ENCODE data around the gene PDXK.

The PDXK gene

DNA sequence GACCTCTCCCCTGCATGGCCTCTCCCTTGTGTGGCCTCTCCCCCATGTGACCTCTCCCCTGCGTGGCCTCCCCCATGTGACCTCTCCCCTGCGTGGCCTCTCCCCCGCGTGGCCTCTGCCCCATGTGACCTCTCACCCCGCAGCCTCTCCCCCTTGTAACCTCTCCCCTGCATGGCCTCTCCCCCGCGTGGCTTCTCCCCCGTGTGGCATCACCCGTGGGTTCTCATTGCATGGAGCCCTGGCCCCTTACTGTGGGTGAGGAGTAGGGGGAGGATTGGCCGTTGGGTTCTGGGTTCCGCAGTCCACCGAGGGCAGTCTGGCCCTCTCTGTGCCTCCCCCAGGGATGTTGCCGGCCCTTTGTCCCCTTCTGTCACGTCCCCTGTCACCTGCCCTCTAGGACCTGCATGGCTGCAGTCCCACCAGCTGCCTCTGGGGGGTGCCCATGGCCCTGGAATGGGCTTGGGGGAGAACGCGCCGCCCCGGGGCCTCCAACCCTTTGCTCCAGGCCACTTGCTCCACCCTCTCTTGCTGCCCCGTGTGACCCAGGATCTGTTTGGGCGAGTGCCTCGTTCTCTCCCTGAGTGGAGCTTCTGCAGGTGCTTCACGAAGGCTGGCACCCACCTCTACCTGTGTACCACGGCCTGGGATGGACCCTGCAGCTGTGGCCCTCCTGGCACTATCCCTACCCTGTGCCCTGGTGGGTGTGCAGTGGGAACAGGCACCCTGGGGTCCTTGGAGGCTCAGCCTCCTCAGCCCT, 91.8 kb downstream of the PDXK start:
- no peak overlapping the region for H3K4me3 ChIP-seq (replicated peaks in 1 of 2; ENCODE audit: low read depth in 2 of 2, low read length in 2 of 2)
- TF ChIP-seq, protein P1, sequence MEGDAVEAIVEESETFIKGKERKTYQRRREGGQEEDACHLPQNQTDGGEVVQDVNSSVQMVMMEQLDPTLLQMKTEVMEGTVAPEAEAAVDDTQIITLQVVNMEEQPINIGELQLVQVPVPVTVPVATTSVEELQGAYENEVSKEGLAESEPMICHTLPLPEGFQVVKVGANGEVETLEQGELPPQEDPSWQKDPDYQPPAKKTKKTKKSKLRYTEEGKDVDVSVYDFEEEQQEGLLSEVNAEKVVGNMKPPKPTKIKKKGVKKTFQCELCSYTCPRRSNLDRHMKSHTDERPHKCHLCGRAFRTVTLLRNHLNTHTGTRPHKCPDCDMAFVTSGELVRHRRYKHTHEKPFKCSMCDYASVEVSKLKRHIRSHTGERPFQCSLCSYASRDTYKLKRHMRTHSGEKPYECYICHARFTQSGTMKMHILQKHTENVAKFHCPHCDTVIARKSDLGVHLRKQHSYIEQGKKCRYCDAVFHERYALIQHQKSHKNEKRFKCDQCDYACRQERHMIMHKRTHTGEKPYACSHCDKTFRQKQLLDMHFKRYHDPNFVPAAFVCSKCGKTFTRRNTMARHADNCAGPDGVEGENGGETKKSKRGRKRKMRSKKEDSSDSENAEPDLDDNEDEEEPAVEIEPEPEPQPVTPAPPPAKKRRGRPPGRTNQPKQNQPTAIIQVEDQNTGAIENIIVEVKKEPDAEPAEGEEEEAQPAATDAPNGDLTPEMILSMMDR (IDR thresholded peaks at IDR 0.05; ENCODE audit: low read depth, low read length) = peak; percentile 97
- DNase-seq (ENCODE audit: low read depth in 2 of 2) = peak; percentile 70 to 71

DNA sequence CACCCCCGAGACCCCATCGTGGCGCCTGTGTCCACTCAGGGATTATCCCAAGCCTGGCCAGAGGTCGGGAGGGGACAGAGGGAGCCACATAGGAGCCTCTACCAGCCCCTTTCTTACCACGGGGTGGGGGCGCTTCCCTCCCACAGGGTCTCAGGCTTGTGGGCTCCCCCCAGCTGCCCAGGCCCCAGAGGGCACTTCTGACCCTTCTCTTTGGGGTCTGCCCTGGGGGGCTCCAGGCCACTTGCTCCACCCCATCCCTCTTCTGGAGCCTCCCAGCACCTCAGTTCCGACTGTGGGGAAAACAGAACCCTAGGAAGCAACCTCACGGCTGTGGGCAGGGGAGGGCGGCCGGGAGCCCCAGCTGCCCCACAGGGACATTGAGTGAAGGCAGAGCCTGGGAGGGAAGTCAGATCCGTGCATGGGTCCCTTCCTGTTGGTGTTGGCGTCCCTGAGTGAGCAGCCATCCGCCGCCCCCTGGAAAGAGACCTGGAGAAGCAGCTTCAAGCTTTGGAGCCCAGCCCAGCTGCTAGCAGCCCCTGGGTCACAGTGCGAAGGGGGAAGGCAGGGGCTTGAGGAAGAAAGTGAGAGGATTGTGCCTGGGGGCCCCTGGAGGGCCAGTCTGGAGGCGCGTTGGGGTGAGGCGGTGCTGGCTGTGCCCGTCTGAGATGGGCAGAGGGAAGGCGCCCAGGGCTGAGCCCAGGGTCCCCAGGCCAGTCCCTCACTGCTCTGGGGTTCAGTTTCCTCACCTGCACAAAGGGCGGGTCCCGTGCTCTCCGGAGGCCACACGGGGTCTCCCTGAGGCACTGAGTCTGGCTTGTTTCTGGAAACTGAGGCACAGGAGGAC, 92.6 kb downstream of the PDXK start:
- no peak for DNase-seq (ENCODE audit: low read depth in 2 of 2)
- TF ChIP-seq, protein P1 (IDR thresholded peaks at IDR 0.05; ENCODE audit: low read depth, low read length) = no peak
- H3K4me3 ChIP-seq (replicated peaks in 1 of 2; ENCODE audit: low read depth in 2 of 2, low read length in 2 of 2) = no peak overlapping the region

All from cardiac fibroblast (primary cell).